A673 (cell line): ENCODE measurements around the gene AKT3.

Experiments used
- EZH2 ChIP-seq: fragments of 200-600 bp; sonication (generic); IDR thresholded peaks from 2 replicates; pipeline ENCODE4 v1.6.1; 2017; ENCODE audit warnings: borderline replicate concordance, low read depth, mild to moderate bottlenecking, mixed read lengths, antibody characterized with exemption, low read length; ENCODE audit not compliant: poor library complexity, severe bottlenecking
- TF ChIP-seq, protein P1 (sequence below): fragments of 300-800, 200-600 bp; sonication (generic); conservative IDR thresholded peaks from 2 replicates; pipeline ENCODE4 v1.5.1; 2017; ENCODE audit warnings: low read depth, mild to moderate bottlenecking, antibody characterized with exemption, low read length, moderate library complexity, mixed read lengths

DNA sequence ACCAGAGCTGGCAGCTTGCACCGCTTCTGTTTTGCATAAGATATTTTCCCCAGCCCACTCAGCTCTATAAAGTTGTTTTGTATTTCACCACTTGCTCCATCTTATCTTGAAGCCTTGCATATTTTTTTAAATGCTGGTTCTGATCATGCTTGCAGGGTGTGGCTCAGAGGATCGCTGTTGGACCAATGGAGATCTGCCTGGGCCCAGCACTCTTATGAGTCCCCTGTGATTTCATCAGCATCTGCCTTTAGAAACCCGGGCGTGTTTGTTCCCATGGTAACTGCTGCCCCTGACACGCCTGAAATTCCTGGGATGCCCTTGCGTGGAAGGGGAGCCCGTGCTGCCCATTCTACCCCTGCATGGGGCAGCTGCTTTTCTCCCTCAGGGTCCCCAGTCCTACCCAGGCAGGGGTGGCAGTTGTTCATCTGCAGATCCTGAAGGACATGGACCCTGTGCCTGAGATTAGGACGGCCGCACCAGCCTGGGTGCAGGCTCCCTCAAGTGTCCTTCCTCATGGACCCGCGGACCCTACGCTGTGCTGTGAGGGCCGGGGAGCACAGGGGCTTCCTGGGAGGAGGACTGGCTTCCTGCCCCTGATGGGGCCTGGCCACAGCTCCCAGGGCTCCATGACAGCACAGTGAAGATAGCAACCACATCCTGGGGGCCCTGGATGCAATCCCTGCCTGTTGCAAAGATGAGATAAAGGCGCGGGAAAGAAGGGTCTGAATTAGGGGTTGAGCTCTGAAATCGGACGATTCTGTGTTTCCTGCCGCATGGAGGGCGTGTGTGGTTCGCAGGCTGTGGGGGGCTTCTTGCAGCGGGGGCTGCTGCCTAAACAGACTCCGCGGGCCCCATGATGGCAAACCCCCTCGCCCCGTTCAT is 367.7 kb downstream of the AKT3 start:
- TF ChIP-seq, protein P1, sequence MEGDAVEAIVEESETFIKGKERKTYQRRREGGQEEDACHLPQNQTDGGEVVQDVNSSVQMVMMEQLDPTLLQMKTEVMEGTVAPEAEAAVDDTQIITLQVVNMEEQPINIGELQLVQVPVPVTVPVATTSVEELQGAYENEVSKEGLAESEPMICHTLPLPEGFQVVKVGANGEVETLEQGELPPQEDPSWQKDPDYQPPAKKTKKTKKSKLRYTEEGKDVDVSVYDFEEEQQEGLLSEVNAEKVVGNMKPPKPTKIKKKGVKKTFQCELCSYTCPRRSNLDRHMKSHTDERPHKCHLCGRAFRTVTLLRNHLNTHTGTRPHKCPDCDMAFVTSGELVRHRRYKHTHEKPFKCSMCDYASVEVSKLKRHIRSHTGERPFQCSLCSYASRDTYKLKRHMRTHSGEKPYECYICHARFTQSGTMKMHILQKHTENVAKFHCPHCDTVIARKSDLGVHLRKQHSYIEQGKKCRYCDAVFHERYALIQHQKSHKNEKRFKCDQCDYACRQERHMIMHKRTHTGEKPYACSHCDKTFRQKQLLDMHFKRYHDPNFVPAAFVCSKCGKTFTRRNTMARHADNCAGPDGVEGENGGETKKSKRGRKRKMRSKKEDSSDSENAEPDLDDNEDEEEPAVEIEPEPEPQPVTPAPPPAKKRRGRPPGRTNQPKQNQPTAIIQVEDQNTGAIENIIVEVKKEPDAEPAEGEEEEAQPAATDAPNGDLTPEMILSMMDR: no peak
- TF ChIP-seq EZH2: no peak
